HG02610 (cell line): Measurements from ENCODE around the gene VPS13A.
"Not testable (repeated sequence)": the region's sequence is repeated elsewhere in the genome, so short reads cannot be mapped to it uniquely, and the experiment has no call there.

Experiments
- ATAC-seq: cut with Tn5 transposase; IDR thresholded peaks from one replicate; pipeline ENCODE4 v1.9.1; 2021; ENCODE audit warnings: mild to moderate bottlenecking, moderate library complexity; ENCODE audit not compliant: unreplicated experiment

The VPS13A gene

GRCh38 chr9:77180056-77180455, 2.7 kb downstream of the VPS13A start:
- no peak for ATAC-seq

- ATAC-seq, result no peak
Observed at GRCh38 chr9:77183581-77183980, 6.2 kb downstream of the VPS13A start.

- no peak for ATAC-seq
Observed at GRCh38 chr9:77188242-77188641, 10.9 kb downstream of the VPS13A start.

GRCh38 chr9:77194423-77194822, 17.1 kb downstream of the VPS13A start:
- ATAC-seq, result no peak

- ATAC-seq, result no peak
Observed at GRCh38 chr9:77210116-77210515, 32.8 kb downstream of the VPS13A start.

GRCh38 chr9:77211561-77211960, 34.2 kb downstream of the VPS13A start:
- ATAC-seq, result no peak

GRCh38 chr9:77212801-77213200, 35.5 kb downstream of the VPS13A start:
- no peak for ATAC-seq

GRCh38 chr9:77215874-77216273, 38.5 kb downstream of the VPS13A start:
- ATAC-seq, result no peak

GRCh38 chr9:77218612-77219011, 41.3 kb downstream of the VPS13A start:
- no peak for ATAC-seq

GRCh38 chr9:77221431-77221830, 44.1 kb downstream of the VPS13A start:
- no peak for ATAC-seq

GRCh38 chr9:77224746-77225312, 47.5 kb downstream of the VPS13A start:
- ATAC-seq, result no peak

GRCh38 chr9:77236693-77237092, 59.4 kb downstream of the VPS13A start:
- ATAC-seq, result no peak

GRCh38 chr9:77237896-77238295, 60.6 kb downstream of the VPS13A start:
- no peak for ATAC-seq

GRCh38 chr9:77251050-77251449, 73.7 kb downstream of the VPS13A start:
- no peak for ATAC-seq

GRCh38 chr9:77257275-77257674, 79.9 kb downstream of the VPS13A start:
- ATAC-seq, result no peak

GRCh38 chr9:77261605-77262004, 84.3 kb downstream of the VPS13A start:
- ATAC-seq, result no peak

GRCh38 chr9:77267762-77268161, 90.4 kb downstream of the VPS13A start:
- not testable (repeated sequence) for ATAC-seq

- peak; percentile 82 for ATAC-seq
Observed at GRCh38 chr9:77271023-77271690, 93.8 kb downstream of the VPS13A start.

- ATAC-seq, result no peak
Observed at GRCh38 chr9:77276799-77277198, 99.5 kb downstream of the VPS13A start.

GRCh38 chr9:77277719-77278118, 100.4 kb downstream of the VPS13A start:
- no peak for ATAC-seq

GRCh38 chr9:77283991-77284390, 106.7 kb downstream of the VPS13A start:
- no peak for ATAC-seq

- ATAC-seq, result no peak
Observed at GRCh38 chr9:77284616-77285015, 107.3 kb downstream of the VPS13A start.

GRCh38 chr9:77290373-77290772, 113.0 kb downstream of the VPS13A start:
- no peak for ATAC-seq
